IMR-90 (cell line): Measurements from ENCODE around the gene KCNMA1. TPM values are rescaled to one million over a fixed set of nuclear protein-coding genes. Genes with fewer than 3 reads are reported as not detected.

ENCODE experiments used
- ATAC-seq: fragments of 200-7000 bp; cut with Tn5 transposase; 2 replicates; pipeline ENCODE4 v1.9.1; 2020; ENCODE audit warnings: low read depth, mild to moderate bottlenecking, moderate library complexity
- BruUV-seq: library from RNA; stranded (reverse); fragments of 400-500 nt; replicated peaks from 2 replicates; lab custom pipeline; 2021; lab: Mats Ljungman, UMichigan
- CTCF ChIA-PET: fragments of 300-600 bp; formaldehyde crosslinking; extraction: SDS; loops from one replicate; lab custom pipeline; 2021; ENCODE audit warnings: antibody characterized with exemption; lab: Yijun Ruan, JAX
- POLR2A ChIA-PET: fragments of 300-600 bp; sonication (Branson Sonifier 250); formaldehyde crosslinking; loops from one replicate; lab custom pipeline; 2022; ENCODE audit warnings: antibody characterized with exemption; ENCODE audit not compliant: unreplicated experiment; lab: Charles Lee
- DNase-seq: peaks from one replicate; pipeline ENCODE4 v3.0.0; 2013
- H2AFZ ChIP-seq: replicated peaks from 2 replicates; pipeline ENCODE3; 2013; ENCODE audit warnings: low read length, mild to moderate bottlenecking; ENCODE audit not compliant: poor library complexity
- H2AK5ac ChIP-seq: 2 replicates; pipeline ENCODE4 v1.6.1; 2013; ENCODE audit warnings: low read depth, low read length, inconsistent platforms
- H2AK9ac ChIP-seq: replicated peaks from 2 replicates; pipeline ENCODE3; 2013; ENCODE audit warnings: mild to moderate bottlenecking, low read depth, low read length, moderate library complexity; ENCODE audit not compliant: poor library complexity
- H2BK120ac ChIP-seq: 2 replicates; pipeline ENCODE4 v1.6.1; 2013; ENCODE audit warnings: low read depth, low read length, inconsistent platforms
- H2BK15ac ChIP-seq: 3 replicates; pipeline ENCODE4 v1.6.1; 2013; ENCODE audit warnings: low read depth, low read length, inconsistent platforms
- H2BK20ac ChIP-seq: 2 replicates; pipeline ENCODE4 v1.6.1; 2013; ENCODE audit warnings: low read depth, mild to moderate bottlenecking, inconsistent platforms, low read length, moderate library complexity
- H2BK5ac ChIP-seq: 2 replicates; pipeline ENCODE4 v1.6.1; 2013; ENCODE audit warnings: mild to moderate bottlenecking, low read depth, low read length, inconsistent platforms; ENCODE audit not compliant: poor library complexity, severe bottlenecking
- H3K14ac ChIP-seq: replicated peaks from 2 replicates; pipeline ENCODE4 v1.6.1; 2013; ENCODE audit warnings: low read depth, low read length, inconsistent platforms
- H3K18ac ChIP-seq: 2 replicates; pipeline ENCODE4 v1.6.1; 2013; ENCODE audit warnings: low read depth, low read length, control low read depth
- H3K23ac ChIP-seq: 2 replicates; pipeline ENCODE4 v1.6.1; 2013; ENCODE audit warnings: low read depth, low read length, inconsistent platforms
- H3K27ac ChIP-seq: 2 replicates; pipeline ENCODE4 v1.5.1; 2013; ENCODE audit warnings: mild to moderate bottlenecking, control low read depth, low read length; ENCODE audit not compliant: insufficient read depth
- H3K27me3 ChIP-seq: 2 replicates; pipeline ENCODE4 v1.6.1; 2013; ENCODE audit warnings: low read length; ENCODE audit not compliant: control insufficient read depth, insufficient read depth
- H3K36me3 ChIP-seq: 2 replicates; pipeline ENCODE4 v1.6.1; 2013; ENCODE audit warnings: low read length, mixed read lengths; ENCODE audit not compliant: control insufficient read depth, insufficient read depth
- H3K4ac ChIP-seq: 2 replicates; pipeline ENCODE4 v1.6.1; 2013; ENCODE audit warnings: low read depth, low read length, inconsistent platforms
- H3K4me1 ChIP-seq: 2 replicates; pipeline ENCODE4 v1.6.1; 2013; ENCODE audit warnings: low read length, mixed read lengths; ENCODE audit not compliant: control insufficient read depth, insufficient read depth
- H3K4me2 ChIP-seq: 2 replicates; pipeline ENCODE4 v1.6.1; 2013; ENCODE audit warnings: low read depth, mild to moderate bottlenecking, control low read depth, low read length, moderate library complexity
- H3K4me3 ChIP-seq: 2 replicates; pipeline ENCODE4 v1.5.1; 2013; ENCODE audit warnings: low read depth, mild to moderate bottlenecking, control low read depth, low read length, moderate library complexity; ENCODE audit not compliant: insufficient read depth
- H3K56ac ChIP-seq: 2 replicates; pipeline ENCODE4 v1.6.1; 2013; ENCODE audit warnings: low read length, inconsistent platforms; ENCODE audit not compliant: insufficient read depth; ENCODE audit errors: extremely low read depth
- H3K79me1 ChIP-seq, 2 experiments: 2 replicates each; pipeline ENCODE4 v1.6.1; 2013; ENCODE audit warnings: low read length in 2 of 2, inconsistent platforms in 1 of 2, low read depth in 1 of 2
- H3K9ac ChIP-seq: 2 replicates; pipeline ENCODE4 v1.6.1; 2013; ENCODE audit warnings: low read depth, low read length, control low read depth
- H3K9me1 ChIP-seq: 2 replicates; pipeline ENCODE4 v1.6.1; 2013; ENCODE audit warnings: low read length, inconsistent platforms; ENCODE audit not compliant: insufficient read depth
- H3K9me3 ChIP-seq: 2 replicates; pipeline ENCODE4 v1.6.1; 2013; ENCODE audit warnings: low read length; ENCODE audit not compliant: control insufficient read depth, insufficient read depth
- H4K20me1 ChIP-seq: 2 replicates; pipeline ENCODE4 v1.6.1; 2013; ENCODE audit warnings: low read length, inconsistent platforms; ENCODE audit not compliant: insufficient read depth
- H4K5ac ChIP-seq: 2 replicates; pipeline ENCODE4 v1.6.1; 2013; ENCODE audit warnings: mild to moderate bottlenecking, low read depth, low read length, control low read depth
- H4K8ac ChIP-seq, 2 experiments: 2 replicates each; pipeline ENCODE4 v1.6.1; 2013; ENCODE audit warnings: low read depth in 2 of 2, low read length in 2 of 2, control low read depth in 1 of 2, inconsistent platforms in 1 of 2
- H4K91ac ChIP-seq: 2 replicates; pipeline ENCODE4 v1.6.1; 2013; ENCODE audit warnings: low read depth, low read length, inconsistent platforms; ENCODE audit not compliant: insufficient read depth
- CEBPB ChIP-seq: IDR thresholded peaks from 2 replicates; pipeline ENCODE4 v1.6.1; 2012; ENCODE audit warnings: low read depth, low read length, improper control_type of control experiment
- FOS ChIP-seq: fragments of 150-350 bp; IDR thresholded peaks from 2 replicates; pipeline ENCODE4 v1.6.1; 2016; ENCODE audit warnings: low read depth, low read length
- SMC3 ChIP-seq: fragments of 150-350 bp; IDR thresholded peaks from 2 replicates; pipeline ENCODE4 v1.6.1; 2016; ENCODE audit warnings: low read depth, mild to moderate bottlenecking, antibody characterized with exemption, low read length, moderate library complexity
- USF2 ChIP-seq: fragments of 150-350 bp; IDR thresholded peaks from 2 replicates; pipeline ENCODE4 v1.6.1; 2017; ENCODE audit warnings: mild to moderate bottlenecking, antibody characterized with exemption, low read length, low read depth
- WGBS, 2 experiments: methylation state at CpG; one replicate each; pipeline versions ENCODE4 v1.1.5 to v1.1.7; 2013; ENCODE audit warnings: missing lambda C conversion rate in 2 of 2; ENCODE audit not compliant: insufficient read length in 1 of 2; ENCODE audit errors: extremely low coverage in 2 of 2; 5-methylcytosine and 5-hydroxymethylcytosine counted together
- dilution Hi-C: fragments of 300-500 bp; cut with HindIII; formaldehyde crosslinking; loops from one replicate; pipeline ENCODE4 v1.14.3; 2018; ENCODE audit warnings: low sequenced_read_pairs; ENCODE audit not compliant: unreplicated experiment
- in situ Hi-C: fragments of 300-500 bp; cut with MboI; formaldehyde crosslinking; loops from 3 replicates; pipeline ENCODE4 v1.14.3; 2019; ENCODE audit warnings: low sequenced_read_pairs, inconsistent platforms, mixed read lengths
- intact Hi-C: fragments of 100-400 bp; cut with micrococcal nuclease; formaldehyde crosslinking; loops from 2 replicates; pipeline ENCODE4 v1.10.0; 2022
- polyA plus RNA-seq, 3 experiments: library from polyadenylated mRNA; depleted of rRNA; stranded (reverse); fragments of >200 nt; gene quantifications; 2 replicates each; pipeline ENCODE4 v1.2.3, GENCODE V29; 2012; ENCODE audit warnings: low replicate concordance in 1 of 3
- total RNA-seq: library from RNA; depleted of rRNA; stranded (reverse); fragments of >200 nt; gene quantifications from 2 replicates; pipeline ENCODE4 v1.2.3, GENCODE V29; 2012

Gene KCNMA1
- total and polyA plus RNA-seq, 2 of the 4 experiments (the other 2 are of a cell fraction): 25.6 to 29.6 TPM

GRCh38 chr10:77417806-77418640 lies 219.6 kb downstream of the KCNMA1 start:
- Histone ChIP-seq H2BK20ac (peak overlapping the region; percentile 100), H4K91ac (peak overlapping the region; percentile 96), H3K9me1 (peaks cover 36% of the 10 kb centered on the region), H2AK5ac (peak overlapping the region; percentile 86), H3K36me3 (no peaks in the 10 kb centered on the region), H3K56ac (no peak overlapping the region), H3K4me2 (no peak overlapping the region), H2AK9ac (peak overlapping the region; percentile 11), H4K20me1 (no peaks in the 10 kb centered on the region), H3K27ac (no peak overlapping the region), H3K4ac (peak overlapping the region; percentile 100), H3K23ac (peak overlapping the region; percentile 99), H3K9me3 (no peaks in the 10 kb centered on the region), H3K18ac (peak overlapping the region; percentile 89), H4K5ac (peak overlapping the region; percentile 16; the same call in 1 of the 2 replicates), H2BK120ac (peak overlapping the region; percentile 100), H3K4me1 (peaks cover 28% of the 10 kb centered on the region), H3K79me1 (peaks cover 0 to 17% of the 10 kb centered on the region in 2 experiments; a peak in 2 of 4 replicates), H2AFZ (peak overlapping the region; percentile 12), H3K27me3 (no peaks in the 10 kb centered on the region), H2BK15ac (peak overlapping the region; percentile 53), H3K4me3 (no peak overlapping the region), H4K8ac (peak overlapping the region; percentile 1 to 97; a peak in 2 of 4 replicates), H2BK5ac (peak overlapping the region; percentile 92), H3K9ac (no peak overlapping the region), H3K14ac (peak overlapping the region; percentile 97)
- no peak for DNase-seq
- no peak for ATAC-seq
- in situ Hi-C loops (no loop called here), dilution Hi-C loops (no loop called here), intact Hi-C loops (no loop called here)
- ChIA-PET CTCF (no interaction called here), POLR2A (no interaction called here)
- no TSS peak for BruUV-seq
- TF ChIP-seq SMC3 (no peak), FOS (no peak), USF2 (no peak), CEBPB (no peak)
- 94% methylated on average over 5 of the region's 11 CpGs; no CpG with 5 or more reads in 1 of the 2 experiments for WGBS, 2 experiments
